HT-29 (cell line): ENCODE results near the gene ABCF1. TPM values are rescaled to one million over a fixed set of nuclear protein-coding genes. Genes with fewer than 3 reads are reported as not detected.

ENCODE experiments used
- DNase-seq: peaks from one replicate; pipeline ENCODE4 v3.0.0-alpha.2; 2015; ENCODE audit warnings: low spot score
- total RNA-seq: library from RNA; depleted of rRNA; stranded (reverse); fragments of >200 nt; shearing (Covaris generic); gene quantifications from 2 replicates; pipeline ENCODE4 v1.2.3, GENCODE V29; 2014

The ABCF1 gene
- total RNA-seq, 1 experiment from 2014 or later: 73.4 TPM

DNA sequence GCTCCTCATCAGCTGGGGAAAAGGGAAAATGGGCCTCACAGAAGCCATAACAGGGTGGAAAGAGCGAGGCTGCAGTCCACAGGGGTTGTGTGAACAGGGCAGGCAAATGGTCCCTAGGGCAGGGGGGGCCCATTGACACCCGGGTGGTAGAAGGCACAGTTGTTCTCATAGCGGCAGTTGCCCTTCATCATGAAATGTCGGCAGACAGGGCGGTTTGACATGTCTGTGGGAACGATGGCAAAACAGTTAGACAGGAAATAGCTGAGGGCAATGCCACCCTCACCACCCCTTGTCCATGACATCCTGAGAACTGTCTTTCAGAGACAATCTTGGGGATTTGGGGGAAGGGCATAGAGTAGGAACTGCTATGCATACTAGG, 30.2 kb downstream of the ABCF1 start:
- no peak for DNase-seq

DNA sequence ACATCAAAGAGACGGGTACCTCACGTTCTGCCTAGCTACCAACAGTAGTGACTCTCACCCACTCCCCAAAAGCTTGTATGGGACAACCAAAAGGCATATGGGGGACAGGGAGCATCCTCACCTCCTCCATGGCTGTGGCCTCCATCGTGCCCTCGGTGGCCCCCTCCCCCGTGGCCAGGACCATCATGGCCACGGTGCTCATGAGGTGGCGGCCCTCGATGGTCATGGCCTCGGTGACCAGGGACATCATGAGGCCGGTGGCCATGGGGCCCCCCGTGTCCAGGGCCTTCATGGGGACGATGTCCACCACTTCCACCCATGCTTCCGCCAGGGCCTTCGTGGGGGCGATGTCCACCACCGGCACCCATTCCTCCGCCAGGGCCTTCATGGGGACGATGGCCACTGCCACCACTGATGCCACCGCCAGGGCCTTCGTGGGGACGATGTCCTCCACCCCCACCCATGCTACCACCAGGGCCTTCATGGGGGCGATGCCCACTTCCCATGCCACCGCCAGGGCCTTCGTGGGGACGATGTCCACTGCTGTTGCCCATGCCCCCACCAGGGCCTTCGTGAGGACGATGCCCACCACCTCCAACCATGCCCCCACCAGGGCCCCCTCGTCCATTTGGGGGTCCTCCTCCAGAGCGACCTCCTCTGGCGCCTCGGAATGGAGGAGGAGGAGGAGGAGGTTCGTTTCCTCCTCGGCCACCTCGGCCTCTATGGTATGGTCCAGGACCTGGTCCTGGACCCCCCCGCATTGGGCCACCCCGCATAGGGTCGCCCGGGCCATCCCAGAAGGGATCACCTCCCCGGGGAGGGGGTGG, 30.8 kb downstream of the ABCF1 start:
- DNase-seq: no peak

DNA sequence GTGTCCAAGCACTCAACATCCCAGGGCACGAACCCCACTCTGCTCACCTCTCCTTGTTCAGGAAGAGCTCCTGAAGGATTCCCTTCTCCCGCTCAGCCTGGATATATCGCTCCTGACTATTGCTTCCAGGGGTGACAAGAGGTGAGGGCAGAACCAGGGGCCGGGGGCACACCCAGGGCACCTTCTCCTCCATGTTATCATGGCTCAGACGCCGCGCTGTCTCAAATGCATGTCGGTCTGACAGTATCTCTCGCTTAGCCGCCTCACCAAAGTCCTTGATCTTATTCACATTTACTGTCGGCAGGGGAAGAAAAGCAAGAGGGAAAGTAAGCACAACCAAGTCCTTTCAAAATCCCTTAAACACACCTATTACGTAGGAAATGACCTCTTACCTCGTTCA, 32.7 kb downstream of the ABCF1 start:
- DNase-seq: no peak

DNA sequence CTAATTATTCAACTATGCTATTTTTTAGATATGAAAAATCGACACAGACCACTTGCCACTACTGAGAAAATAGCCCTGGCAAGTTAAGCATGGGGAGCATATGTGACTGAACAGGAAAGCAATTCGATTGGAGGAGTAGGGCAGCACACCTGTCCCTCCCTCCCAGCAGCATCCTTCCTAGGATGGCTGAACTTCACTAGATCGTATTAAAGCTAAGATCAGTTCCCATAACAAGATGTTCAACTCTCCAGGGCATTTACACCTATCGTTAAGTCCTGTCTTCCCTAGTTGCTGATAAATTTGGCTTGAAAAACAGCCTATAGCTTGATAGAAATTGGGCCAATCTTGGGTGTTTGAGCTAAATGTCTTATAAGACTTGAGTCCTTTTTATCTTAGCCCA, 38.8 kb downstream of the ABCF1 start:
- DNase-seq: no peak

DNA sequence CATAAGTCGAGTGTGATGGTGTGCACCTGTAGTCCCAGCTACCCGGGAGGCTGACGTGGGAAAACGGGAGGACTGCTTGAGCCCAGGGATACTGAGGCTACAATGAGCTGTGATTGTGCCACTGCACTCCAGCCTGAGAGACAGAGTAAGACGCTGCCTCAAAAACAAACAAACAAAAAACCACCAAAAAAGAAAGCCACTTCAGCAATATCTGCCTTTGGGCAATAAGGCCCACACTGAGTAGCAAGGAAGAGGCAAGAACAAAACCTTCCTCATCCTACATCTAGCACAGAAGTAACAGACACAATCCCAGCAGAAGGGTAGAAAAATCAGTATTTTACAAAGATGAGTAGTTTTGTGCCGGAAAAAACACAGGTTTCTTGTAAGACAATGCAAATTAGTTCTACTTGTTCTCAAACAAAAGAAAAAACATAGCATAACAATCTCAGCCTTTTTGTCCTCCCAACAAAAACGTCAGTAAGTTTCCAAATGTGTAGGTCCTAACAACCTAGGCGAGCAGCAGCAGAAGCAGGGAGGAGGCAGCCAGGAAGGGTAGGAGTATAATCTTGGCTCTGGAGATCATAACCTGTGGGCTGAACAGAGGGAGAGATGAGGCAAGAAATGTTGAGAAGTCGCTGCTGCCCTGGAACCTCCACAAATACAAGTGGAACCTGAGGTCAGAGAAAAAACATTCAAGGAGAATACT, 40.1 kb downstream of the ABCF1 start:
- no peak for DNase-seq

DNA sequence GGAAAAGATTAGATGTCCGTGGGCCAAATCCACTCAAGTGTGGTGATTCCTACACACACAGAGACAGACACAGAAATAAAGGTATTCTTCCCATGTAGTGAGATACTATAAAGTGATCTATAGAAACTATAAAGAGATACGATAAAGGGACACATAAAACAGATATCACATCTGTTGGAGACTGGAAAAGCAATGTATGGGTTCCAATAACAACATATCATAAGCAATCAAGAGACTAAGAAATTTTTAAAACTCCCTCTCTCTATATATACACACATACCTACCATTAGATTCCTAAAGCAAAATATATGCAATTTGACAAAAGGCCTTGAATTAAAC, 40.6 kb downstream of the ABCF1 start:
- no peak for DNase-seq

DNA sequence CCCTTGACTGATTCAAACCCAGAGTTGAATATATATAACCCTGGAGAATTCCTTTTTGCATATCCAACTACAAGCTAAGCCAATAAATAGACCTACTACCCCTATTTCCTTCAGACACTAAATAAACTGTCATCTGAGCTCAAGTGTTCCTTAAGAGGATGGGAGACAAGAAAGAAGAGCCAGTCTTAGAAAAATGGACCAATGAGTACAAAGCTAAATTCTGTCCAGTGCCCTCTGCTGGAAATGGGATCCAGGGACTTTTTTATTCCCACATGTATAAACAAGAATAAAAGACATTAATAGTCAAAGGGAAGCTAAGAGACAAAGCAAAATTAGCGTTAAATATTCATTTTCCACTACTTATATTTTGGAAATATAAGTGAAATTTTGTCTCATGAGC, 41.0 kb downstream of the ABCF1 start:
- DNase-seq: no peak

DNA sequence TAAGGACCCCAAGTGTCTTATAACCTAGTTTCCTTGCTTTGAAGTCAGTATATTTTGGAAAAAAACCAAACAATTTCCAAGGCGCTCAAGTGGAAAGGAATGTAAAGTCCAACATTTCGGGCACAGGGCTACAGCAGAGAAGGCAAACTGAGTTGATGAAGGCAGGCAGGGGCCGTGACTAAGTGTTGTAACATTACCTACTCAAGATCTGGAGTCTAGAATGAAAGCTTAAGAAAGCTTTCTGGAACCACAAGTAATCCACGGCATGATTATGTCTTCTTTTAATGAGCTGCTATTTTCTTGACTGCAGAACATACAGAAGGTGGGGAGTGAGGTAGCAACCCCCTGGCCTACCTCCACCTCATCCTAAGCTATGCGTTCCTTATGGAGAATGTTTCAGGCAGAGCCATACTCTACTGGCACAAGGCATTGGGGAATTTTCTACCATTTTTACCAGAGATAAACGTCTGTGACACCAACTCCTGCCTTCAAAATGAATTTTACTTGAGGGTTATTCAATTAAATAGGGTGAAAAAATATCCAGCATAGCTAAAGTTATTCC, 41.5 kb downstream of the ABCF1 start:
- no peak for DNase-seq

DNA sequence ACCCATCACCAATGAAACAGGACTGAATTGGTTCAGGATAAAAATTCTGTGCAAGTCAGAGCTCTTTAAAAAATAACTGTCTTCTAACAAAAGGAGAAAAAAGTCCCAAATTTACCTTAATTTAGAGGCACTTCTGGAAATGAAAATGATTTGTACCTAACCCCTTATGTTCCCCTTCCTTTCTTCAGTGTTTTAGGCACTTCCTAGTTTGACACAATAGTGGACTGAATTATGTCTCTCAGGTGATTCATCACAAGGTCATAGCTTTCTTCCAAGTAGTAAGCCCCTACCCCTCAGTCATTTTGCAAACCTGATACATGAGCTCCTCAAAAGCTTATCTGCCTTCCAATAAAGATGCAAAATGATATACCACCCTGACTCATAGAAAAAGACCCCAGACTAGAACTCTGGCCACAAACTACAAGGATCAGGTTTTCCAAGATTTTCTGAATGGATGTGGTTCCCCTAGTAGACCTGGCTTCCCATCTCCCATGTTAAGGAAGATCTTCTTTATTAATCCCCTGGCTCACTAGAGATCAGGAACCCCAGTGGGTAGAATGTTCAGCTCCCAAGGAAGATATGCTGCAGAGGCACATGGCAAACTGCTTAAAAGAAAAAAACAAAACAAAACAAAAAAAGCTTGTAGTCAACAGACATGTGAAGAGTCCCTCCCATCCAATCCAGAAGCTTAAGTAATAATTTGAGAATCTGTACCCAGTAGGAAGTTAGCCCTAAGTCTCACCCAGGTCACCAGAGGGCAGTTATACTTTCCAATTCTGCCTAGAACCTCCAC, 42.2 kb downstream of the ABCF1 start:
- DNase-seq: no peak

DNA sequence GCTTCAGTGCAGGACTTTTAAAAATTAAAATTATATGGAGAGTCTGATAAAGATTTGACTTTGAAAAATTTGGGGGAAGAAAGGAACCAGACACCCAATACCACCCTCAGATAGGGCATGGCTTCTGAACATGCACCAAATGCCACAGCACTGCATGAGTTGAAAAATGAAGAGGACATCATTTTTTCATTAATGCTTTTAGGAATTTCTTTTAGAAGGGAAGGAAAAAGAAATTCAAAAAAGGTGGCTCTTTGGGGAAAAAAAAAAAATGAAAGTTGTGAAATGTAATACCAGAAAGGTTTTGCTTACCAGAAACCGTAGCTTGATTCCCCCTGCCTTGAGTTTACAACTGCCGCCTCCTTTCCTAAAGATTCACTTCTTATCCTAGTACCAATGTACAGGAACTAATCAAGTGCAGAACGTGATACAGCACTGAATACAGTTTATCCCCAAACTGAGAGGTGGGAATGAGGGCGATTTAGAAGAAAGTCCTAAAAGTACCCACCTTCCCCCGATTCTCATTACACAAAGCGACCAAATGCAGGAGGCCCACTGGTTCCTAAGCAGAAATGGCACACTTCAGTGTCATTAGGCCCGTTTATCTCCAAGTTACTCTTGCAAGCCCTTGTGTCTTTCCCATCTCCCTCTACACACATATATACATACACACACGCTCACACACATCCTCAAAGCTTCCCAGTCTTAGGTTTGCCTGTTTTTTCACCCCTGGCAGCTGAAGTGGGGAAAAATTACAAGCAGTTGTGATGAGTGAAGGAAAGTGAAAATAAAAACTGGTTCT, 43.0 kb downstream of the ABCF1 start:
- no peak for DNase-seq

DNA sequence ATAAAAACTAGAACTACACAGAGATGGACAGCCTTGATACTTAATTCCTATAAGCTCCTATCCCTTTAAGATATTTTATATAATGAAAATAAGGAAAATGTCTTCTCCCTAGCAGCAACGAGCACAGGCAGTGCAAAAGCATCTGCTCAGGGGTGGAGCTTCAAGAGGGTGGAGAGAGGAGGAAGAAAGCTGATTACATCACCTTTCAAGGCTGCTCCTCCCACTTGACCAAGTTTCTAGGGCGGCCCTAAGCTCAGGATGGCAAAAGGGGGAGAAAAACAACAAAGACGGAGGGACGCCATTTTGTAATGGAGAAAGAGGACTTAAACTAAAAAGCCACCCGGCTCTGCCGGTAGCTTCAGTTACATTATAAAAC, 43.6 kb downstream of the ABCF1 start:
- DNase-seq: peak; percentile 95

DNA sequence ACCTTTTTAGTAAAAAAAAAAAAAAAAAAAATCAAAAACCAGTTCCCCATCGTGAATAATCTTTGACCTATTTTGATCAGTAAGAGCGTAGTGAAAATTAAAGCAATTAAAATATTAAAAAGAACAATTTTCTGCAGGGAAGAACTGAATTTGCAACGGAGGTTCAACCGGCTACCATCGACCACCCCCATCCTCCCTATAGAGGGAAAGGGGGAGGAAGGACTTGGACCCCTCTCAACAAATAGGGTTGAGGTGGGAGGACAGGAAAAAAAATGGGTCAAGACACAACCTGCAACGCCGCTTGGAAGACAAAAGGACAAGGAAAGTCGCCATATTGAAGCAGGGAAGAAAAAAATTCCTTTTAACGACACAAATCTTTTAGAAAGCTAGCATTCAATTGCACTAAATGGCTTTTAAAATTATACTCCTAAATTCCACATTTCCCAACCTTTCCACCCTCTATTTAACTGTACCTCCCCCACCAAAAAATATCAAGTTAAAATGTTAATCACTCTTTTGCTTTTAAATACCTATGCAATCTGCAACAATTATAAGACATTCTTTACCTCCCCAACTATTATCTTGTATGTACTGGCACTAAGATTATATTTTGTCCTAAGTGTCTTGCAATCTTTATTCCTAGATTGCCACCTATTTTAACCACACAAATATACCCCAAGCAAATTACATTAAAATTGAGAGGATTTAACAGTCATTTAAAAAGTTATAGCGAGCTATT, 44.1 kb downstream of the ABCF1 start:
- peak; percentile 63 for DNase-seq

DNA sequence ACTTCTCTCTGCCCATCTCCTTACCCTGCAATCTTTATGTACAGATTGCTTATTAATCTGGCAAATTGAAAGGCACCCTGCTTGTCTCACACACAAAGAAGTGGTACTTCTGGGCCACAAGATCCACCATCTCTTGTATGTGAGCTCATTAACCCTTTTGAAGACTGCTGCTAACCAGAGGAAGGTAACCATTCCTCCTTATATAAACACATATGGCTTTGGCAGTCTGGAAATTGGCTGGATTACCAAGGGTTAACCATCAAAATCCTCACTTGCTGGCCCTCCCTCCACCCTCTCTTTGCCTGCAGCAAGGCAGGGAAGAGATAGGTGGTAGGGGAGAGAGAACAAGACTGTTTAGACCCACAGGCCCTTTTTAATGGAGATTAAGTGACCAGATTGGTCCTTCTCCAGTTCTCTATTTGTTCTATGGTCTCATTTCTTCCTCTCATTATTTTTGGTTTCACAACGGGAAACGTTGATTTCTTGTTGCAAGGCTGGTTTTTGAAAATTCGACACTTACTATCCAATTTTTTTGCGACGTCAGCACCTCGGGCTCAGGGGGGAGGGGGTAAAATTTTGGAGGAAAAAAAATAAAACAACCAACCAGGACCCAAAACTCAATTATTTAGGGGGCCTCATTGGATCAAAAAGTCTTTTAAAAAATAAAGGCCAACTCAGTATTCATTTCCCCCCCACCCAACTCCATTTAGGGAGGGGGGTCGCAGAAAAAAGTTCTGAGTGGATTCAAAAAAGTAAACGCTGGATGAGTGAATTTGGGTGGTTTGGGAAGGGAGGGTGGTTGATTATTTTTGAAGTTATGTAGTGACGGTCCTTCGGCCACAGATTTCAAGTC, 44.9 kb downstream of the ABCF1 start:
- no peak for DNase-seq

DNA sequence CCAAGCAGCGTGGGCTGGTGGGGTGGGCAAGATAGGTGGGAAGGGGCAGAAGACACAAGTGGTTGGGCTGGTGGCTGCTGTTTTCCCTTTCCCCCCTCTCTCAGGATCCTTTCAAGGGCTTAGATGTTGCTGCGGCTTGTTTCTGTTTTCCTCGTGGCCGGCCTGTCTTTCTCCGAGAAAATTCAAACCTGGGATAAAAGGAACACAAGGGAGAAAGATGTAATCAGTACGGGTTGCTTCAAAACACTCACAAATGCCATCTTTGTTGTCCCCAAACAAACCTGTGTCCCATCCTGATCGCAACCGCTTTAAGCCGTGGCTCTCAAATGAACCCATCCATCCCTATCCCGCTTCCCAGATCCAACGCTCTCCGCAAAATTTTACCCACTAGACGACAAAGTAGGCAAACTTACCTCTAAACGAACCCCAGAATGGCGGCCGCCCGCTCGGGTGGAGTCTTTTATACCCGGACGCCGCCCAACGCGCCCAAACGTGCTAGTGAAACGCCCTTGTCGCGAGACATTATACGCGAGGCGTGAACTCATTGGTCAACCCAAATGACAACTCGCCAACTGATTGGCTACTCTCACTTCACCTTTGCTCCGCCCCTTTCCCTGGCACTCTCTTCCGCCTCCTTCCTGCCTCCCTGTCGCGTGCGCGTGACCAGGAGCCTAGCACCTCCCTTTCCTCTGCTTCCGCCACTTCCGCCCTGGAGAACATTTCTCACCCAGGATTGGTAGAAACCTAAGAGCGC, 45.7 kb downstream of the ABCF1 start, which contains the start of gene PPP1R10:
TSS of gene PPP1R10 (minus strand) at position 433 of the 754 bp plus-strand sequence. CDS start 7,299 bp downstream, outside the sequence.
- DNase-seq: peak; percentile 100

DNA sequence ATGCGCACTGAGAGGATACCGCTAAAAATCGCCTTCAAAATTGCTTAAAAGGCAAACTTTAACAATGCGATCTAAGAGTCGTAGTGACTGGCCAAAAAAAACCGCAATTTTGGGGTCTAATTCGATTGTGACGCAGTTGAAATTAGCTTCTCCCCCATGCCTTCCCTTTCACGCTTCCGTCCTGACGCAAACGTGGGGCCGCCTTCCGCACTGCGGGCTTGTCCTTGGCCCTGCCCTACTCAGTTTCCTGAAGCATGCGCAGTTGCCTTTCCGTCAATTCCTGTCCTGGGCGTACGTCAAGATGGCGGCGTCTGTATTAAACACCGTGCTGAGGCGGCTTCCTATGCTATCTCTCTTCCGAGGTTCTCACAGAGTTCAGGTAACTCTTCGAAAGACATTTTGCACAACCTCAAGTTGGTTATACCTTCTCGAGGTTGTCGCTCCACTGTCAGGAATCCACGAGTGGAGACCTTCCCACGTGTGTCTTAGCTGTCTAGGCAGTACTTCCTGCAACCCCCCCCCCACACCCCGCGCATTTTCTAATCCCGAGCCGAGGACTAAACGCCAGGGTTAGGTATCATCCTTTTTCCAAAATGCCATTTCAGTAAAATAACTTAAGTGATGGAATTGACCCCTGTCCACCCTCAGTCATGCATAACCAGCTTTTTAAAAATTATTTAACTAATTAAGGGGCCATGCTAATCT, 46.5 kb downstream of the ABCF1 start, which contains the start of gene MRPS18B:
TSS of gene MRPS18B (plus strand) at position 276 of the 705 bp plus-strand sequence. CDS start at position 302, 26 bp downstream.
- DNase-seq: peak; percentile 98

DNA sequence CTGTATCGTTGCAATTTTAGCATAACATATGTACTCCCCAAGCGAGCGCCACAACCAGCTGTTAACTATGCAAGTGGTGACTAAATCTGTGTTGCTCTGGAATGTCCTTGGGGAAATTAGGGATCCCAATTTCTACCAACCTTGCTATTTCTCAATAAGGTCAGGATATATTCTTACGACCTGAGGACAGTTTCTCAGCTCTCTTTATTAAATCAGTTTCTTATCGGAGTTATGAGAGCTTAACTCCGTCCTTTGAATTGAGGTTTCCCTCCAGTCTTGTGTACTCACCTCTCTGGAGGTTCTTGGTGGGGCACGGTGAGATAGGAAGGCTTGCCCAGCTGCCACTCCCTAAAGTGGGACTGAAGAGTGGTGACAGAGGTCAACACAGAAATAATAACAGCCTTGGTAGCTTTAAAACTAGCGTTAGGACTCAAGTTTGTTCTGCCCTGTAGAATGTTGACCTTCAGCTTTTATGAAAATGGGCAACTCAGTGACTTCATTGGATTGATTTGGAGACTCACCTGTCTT, 47.1 kb downstream of the ABCF1 start:
- peak; percentile 49 for DNase-seq

DNA sequence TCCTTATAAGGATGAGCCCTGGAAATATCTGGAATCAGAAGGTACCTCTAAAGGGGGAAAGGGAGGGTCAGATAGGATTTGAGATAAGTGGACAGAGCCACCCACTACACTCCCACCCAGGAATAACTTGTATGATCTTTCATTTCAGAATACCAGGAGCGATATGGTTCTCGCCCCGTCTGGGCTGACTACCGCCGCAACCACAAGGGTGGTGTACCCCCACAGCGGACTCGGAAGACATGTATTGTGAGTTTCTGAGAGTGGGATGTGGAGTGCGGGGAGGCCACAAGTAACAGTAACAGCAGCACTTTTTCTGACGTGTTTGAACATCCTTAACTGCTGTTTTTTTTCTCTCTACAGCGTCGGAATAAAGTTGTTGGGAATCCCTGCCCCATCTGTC, 48.3 kb downstream of the ABCF1 start:
- no peak for DNase-seq

DNA sequence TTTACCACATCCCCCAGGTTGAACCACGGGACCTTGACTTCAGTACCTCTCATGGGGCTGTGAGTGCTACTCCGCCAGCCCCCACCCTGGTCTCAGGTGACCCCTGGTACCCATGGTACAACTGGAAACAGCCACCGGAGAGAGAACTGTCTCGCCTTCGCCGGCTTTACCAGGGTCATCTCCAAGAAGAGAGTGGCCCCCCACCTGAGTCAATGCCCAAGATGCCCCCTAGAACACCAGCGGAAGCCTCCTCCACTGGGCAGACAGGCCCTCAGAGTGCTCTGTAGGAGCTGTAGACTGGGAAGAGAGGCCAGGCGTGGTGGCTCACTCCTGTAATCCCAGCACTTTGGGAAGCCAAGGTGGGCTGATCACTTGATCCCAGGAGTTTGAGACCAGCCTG, 54.3 kb downstream of the ABCF1 start:
- no peak for DNase-seq
